Neural cell (in vitro differentiated cells): ENCODE results near the gene ORM1.

Source experiments
- CTCF ChIP-seq: fragments of 450-650 bp; IDR thresholded peaks from 2 replicates; pipeline ENCODE4 v1.5.1; 2014; ENCODE audit warnings: antibody characterized with exemption, mild to moderate bottlenecking, moderate library complexity; ENCODE audit not compliant: poor library complexity, severe bottlenecking
- EZH2 ChIP-seq: fragments of 200-600, 300-800 bp; shearing (Covaris generic), sonication (generic); IDR thresholded peaks from 2 replicates; pipeline ENCODE4 v1.6.1; 2014; ENCODE audit warnings: antibody characterized with exemption, low read length, borderline replicate concordance, mild to moderate bottlenecking; ENCODE audit not compliant: insufficient read depth, poor library complexity, severe bottlenecking
- MXI1 ChIP-seq: fragments of 450-650 bp; conservative IDR thresholded peaks from 2 replicates; pipeline ENCODE4 v1.6.1; 2014; ENCODE audit warnings: antibody characterized with exemption, mild to moderate bottlenecking; ENCODE audit not compliant: poor library complexity, severe bottlenecking
- POLR2AphosphoS5 ChIP-seq: IDR thresholded peaks from 2 replicates; pipeline ENCODE4 v1.6.1; 2012
- RAD21 ChIP-seq: fragments of 450-650 bp; conservative IDR thresholded peaks from 2 replicates; pipeline ENCODE4 v1.6.1; 2014; ENCODE audit warnings: antibody characterized with exemption, mild to moderate bottlenecking, moderate library complexity
- REST ChIP-seq: IDR thresholded peaks from 2 replicates; pipeline ENCODE4 v1.6.1; 2012; ENCODE audit warnings: borderline replicate concordance
- SMC3 ChIP-seq: fragments of 450-650 bp; conservative IDR thresholded peaks from 2 replicates; pipeline ENCODE4 v1.6.1; 2014; ENCODE audit warnings: antibody characterized with exemption, mild to moderate bottlenecking, moderate library complexity; ENCODE audit not compliant: poor library complexity
- TAF1 ChIP-seq: IDR thresholded peaks from 2 replicates; pipeline ENCODE4 v1.6.1; 2012; ENCODE audit warnings: low read depth

GRCh38 chr9:114334490-114334889, 11.6 kb downstream of the ORM1 start:
- no peak for TF ChIP-seq CTCF
- TF ChIP-seq TAF1: no peak
- TF ChIP-seq EZH2: no peak
- no peak for TF ChIP-seq SMC3
- TF ChIP-seq POLR2AphosphoS5: no peak
- TF ChIP-seq REST: no peak
- TF ChIP-seq RAD21: no peak
- no peak for TF ChIP-seq MXI1
